Peyer's patch (tissue), 4 donors: ENCODE measurements around the gene CPSF7. TPM values are rescaled to one million over a fixed set of nuclear protein-coding genes. Genes with fewer than 3 reads are reported as not detected.
A peak's percentile ranks its signal among the peaks of the same experiment; 100 is the strongest.

Experiments used
- DNase-seq, 3 donors: peaks; one replicate each; pipeline ENCODE4 v3.0.0-alpha.2; 2017 to 2019
- H3K27ac ChIP-seq, 4 donors: fragments of 200-600 bp; sonication (generic); one replicate each; pipeline ENCODE4 v1.5.1; 2016 to 2019
- H3K27me3 ChIP-seq, 2 donors: fragments of 200-600 bp; sonication (generic); one replicate each; pipeline ENCODE4 v1.5.1; 2019
- H3K36me3 ChIP-seq, 3 donors: fragments of 200-600 bp; sonication (generic); one replicate each; pipeline ENCODE4 v1.5.1; 2016 to 2019
- H3K4me1 ChIP-seq, 4 donors: fragments of 200-600 bp; sonication (generic); one replicate each; pipeline ENCODE4 v1.5.1; 2016 to 2019
- H3K4me3 ChIP-seq, 4 donors: fragments of 200-600 bp; sonication (generic); 1 replicate in 3 of 4; 2 replicates in 1 of 4; pipeline ENCODE4 v1.5.1; 2016 to 2019; ENCODE audit warnings: mild to moderate bottlenecking in 1 of 4
- H3K9me3 ChIP-seq, 4 donors: fragments of 200-600 bp; sonication (generic); one replicate each; pipeline ENCODE4 v1.5.1; 2016 to 2019; ENCODE audit warnings: mild to moderate bottlenecking in 1 of 4
- CTCF ChIP-seq, 6 experiments: fragments of 450-650 bp in 4 of 6; fragments of 200-600 bp in 2 of 6; sonication (generic) in 1 of 6; IDR thresholded peaks; one replicate each; pipeline ENCODE4 v1.5.1; 2017 to 2019; ENCODE audit warnings: antibody characterized with exemption in 6 of 6, mild to moderate bottlenecking in 3 of 6, moderate library complexity in 1 of 6
- POLR2A ChIP-seq, 2 donors: fragments of 450-650 bp; IDR thresholded peaks; one replicate each; pipeline ENCODE4 v1.5.1; 2017; ENCODE audit warnings: antibody characterized with exemption in 2 of 2, mild to moderate bottlenecking in 2 of 2, moderate library complexity in 2 of 2
- total RNA-seq, 4 donors: library from RNA; depleted of rRNA; stranded (reverse); fragments of >200 nt; gene quantifications; one replicate each; pipeline ENCODE4 v1.1.0, GENCODE V29; 2016

The CPSF7 gene
- total RNA-seq, 4 donors from 2014 or later = 45.9 to 125 (median 79.9) TPM

GRCh38 chr11:61377461-61378160 is 52.2 kb downstream of the CPSF7 start:
- Histone ChIP-seq H3K27ac (no peak overlapping the region), H3K27me3 (no peaks in the 10 kb centered on the region), H3K9me3 (no peaks in the 10 kb centered on the region), H3K36me3 (no peaks in the 10 kb centered on the region), H3K4me3 (no peak overlapping the region), H3K4me1 (peaks cover 0 to 6% (median 0%) of the 10 kb centered on the region in 4 donors)
- DNase-seq = no peak
- TF ChIP-seq CTCF (IDR thresholded peaks at IDR 0.05) (no peak), POLR2A (IDR thresholded peaks at IDR 0.05) (no peak)

GRCh38 chr11:61375761-61376108 is 54.0 kb downstream of the CPSF7 start:
- Histone ChIP-seq H3K4me1 (no peaks in the 10 kb centered on the region), H3K27ac (no peak overlapping the region), H3K9me3 (no peaks in the 10 kb centered on the region), H3K4me3 (no peak overlapping the region), H3K36me3 (peaks cover 0 to 5% (median 0%) of the 10 kb centered on the region in 3 donors), H3K27me3 (no peaks in the 10 kb centered on the region)
- TF ChIP-seq POLR2A (IDR thresholded peaks at IDR 0.05) (no peak), CTCF (IDR thresholded peaks at IDR 0.05) (no peak)
- no peak for DNase-seq

- H3K27me3 ChIP-seq = no peaks in the 10 kb centered on the region
- H3K36me3 ChIP-seq = peaks cover 0 to 30% (median 0%) of the 10 kb centered on the region in 3 donors
- DNase-seq = no peak
Observed at GRCh38 chr11:61372659-61373420, 56.9 kb downstream of the CPSF7 start.

GRCh38 chr11:61370349-61371005 is 59.3 kb downstream of the CPSF7 start:
- Histone ChIP-seq H3K9me3 (no peaks in the 10 kb centered on the region), H3K36me3 (peaks cover 0 to 54% (median 4%) of the 10 kb centered on the region in 3 donors), H3K4me3 (no peak overlapping the region), H3K27me3 (no peaks in the 10 kb centered on the region), H3K27ac (peak overlapping the region in 1 of 4 donors; percentile 12), H3K4me1 (peaks cover 0 to 6% (median 0%) of the 10 kb centered on the region in 4 donors)
- no peak for TF ChIP-seq POLR2A (IDR thresholded peaks at IDR 0.05)
- TF ChIP-seq CTCF (IDR thresholded peaks at IDR 0.05) = no peak
- DNase-seq = no peak

More at GRCh38 chr11:61372659-61373420, 56.9 kb downstream of the CPSF7 start:
- TF ChIP-seq POLR2A (IDR thresholded peaks at IDR 0.05) (no peak), CTCF (IDR thresholded peaks at IDR 0.05) (no peak)
- no peak overlapping the region for H3K4me3 ChIP-seq
- H3K4me1 ChIP-seq = no peaks in the 10 kb centered on the region
- no peak overlapping the region for H3K27ac ChIP-seq
- H3K9me3 ChIP-seq = no peaks in the 10 kb centered on the region

- Histone ChIP-seq H3K9me3 (no peaks in the 10 kb centered on the region), H3K4me1 (peaks cover 0 to 7% (median 0%) of the 10 kb centered on the region in 4 donors), H3K36me3 (peaks cover 0 to 62% (median 4%) of the 10 kb centered on the region in 3 donors), H3K4me3 (no peak overlapping the region), H3K27ac (peak overlapping the region in 2 of 4 donors; percentile 12 to 14), H3K27me3 (no peaks in the 10 kb centered on the region)
- TF ChIP-seq POLR2A (IDR thresholded peaks at IDR 0.05) = no peak
- no peak for TF ChIP-seq CTCF (IDR thresholded peaks at IDR 0.05)
- DNase-seq = no peak
Observed at GRCh38 chr11:61369372-61370348, 60.1 kb downstream of the CPSF7 start.
